GM12865 (cell line): ENCODE data around the gene PARD6G.

Source experiments
- DNase-seq: peaks from one replicate; pipeline ENCODE4 v3.0.0; 2010; ENCODE audit warnings: low read depth
- H3K4me3 ChIP-seq: 2 replicates; pipeline ENCODE4 v1.5.1; 2011; ENCODE audit warnings: mild to moderate bottlenecking, low read depth, low read length, control low read depth
- CTCF ChIP-seq: IDR thresholded peaks from 2 replicates; pipeline ENCODE4 v1.5.1; 2011; ENCODE audit warnings: low read length, control low read depth, low read depth, inconsistent platforms; ENCODE audit not compliant: insufficient read depth; ENCODE audit errors: missing control alignments

PARD6G gene

DNA sequence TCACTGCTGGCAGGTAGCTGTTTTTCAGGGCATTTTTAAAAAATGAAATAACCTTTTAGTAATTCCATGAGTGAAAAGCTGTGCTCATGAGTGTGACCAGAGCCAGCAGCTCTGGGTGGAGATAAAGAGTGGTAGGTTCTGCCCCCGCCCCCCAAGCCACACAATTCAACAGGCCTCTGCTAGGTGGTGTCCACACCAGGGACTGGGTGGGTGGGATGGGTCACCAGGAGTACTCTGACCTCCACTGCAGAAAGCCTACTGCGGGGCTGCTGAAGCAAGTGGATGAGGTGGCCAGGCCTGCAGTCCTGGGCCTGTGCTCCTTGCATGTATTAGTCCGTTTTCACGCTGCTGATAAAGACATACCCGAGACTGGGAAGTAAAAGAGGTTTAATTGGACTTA lies 15.3 kb downstream of the PARD6G start:
- H3K4me3 ChIP-seq: no peak overlapping the region
- DNase-seq: no peak
- TF ChIP-seq CTCF: no peak

DNA sequence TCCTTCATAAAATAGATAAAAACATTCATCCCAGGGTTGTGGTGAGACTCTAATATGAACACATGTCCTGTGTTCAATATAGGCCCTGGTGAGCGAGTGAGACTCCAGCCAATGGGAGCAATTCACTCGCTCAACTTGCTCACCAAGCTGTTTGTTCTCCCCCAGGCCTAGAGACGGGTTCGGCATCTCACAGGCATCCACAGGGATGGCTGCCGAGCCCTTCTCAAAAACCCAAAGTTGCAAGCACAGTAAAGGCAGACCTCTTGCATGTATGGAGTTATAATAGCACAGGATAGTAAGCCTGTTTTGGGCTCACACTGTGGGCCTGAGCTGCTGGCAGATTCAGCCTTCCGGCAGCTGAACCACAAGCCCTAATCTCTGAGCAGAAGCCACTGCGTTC lies 15.7 kb downstream of the PARD6G start:
- DNase-seq: no peak
- no peak overlapping the region for H3K4me3 ChIP-seq
- TF ChIP-seq CTCF: no peak

GRCh38 chr18:80231151-80231550 lies 16.2 kb downstream of the PARD6G start:
- TF ChIP-seq CTCF: no peak
- no peak for DNase-seq
- no peak overlapping the region for H3K4me3 ChIP-seq

- no peak for DNase-seq
- TF ChIP-seq CTCF: no peak
- no peak overlapping the region for H3K4me3 ChIP-seq
Measured at GRCh38 chr18:80229766-80230745, 17.3 kb downstream of the PARD6G start.

- H3K4me3 ChIP-seq: no peak overlapping the region
- no peak for TF ChIP-seq CTCF
Measured at GRCh38 chr18:80229363-80229762, 18.0 kb downstream of the PARD6G start.

DNA sequence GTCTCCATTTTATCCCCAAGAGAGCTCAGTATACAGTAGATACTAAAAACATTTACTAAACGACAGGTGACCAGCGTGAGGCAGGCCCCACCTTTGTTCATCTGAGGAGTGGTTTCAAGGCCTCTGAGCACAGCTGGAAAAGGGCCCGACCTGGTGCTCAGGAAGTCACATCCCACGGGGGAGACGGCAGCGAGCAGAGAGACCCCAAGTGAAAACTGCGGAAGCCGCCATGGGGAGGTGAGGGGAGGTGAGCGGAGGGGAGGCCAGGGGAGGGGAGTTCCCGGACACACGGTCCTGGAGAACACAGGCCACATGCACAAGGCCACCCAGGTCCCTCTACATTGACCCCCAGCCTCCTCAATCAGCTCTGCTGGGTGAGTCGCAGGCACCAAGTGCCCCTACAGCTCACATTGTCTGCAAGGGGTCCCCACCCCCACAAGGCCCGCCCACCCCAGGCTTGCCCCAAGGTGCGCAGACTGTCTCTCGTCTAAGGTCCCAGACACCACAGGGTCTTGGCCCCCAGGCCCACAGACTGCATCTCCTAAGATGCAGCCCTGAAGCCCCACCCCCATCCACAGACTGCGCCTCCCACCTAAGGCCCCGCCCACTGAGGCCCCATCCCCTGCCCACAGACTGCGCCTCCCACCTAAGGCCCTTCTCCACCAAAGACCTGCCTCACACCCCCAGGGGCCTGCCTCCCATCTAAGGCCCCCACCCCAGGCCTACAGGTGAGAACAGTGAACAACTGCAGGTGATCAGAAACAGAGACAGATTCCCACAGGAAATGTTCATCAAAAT lies 19.1 kb downstream of the PARD6G start:
- TF ChIP-seq CTCF: no peak
- H3K4me3 ChIP-seq: no peak overlapping the region
- DNase-seq: no peak

More at GRCh38 chr18:80229363-80229762, 18.0 kb downstream of the PARD6G start:
- no peak for DNase-seq
